Activated T-helper 17 cell treated with anti-CD3 and anti-CD28 coated beads, Interleukin-2, amount 50 U/mL, for 72 hours (primary cell): ENCODE data around the gene NUP54. TPM values are rescaled to one million over a fixed set of nuclear protein-coding genes. Genes with fewer than 3 reads are reported as not detected.

Experiments used
- ATAC-seq: fragments of 150-1000 bp; cut with Tn5 transposase; replicated peaks from 2 replicates; pipeline ENCODE4 v1.10.0; 2021; ENCODE audit warnings: mild to moderate bottlenecking, moderate library complexity
- H3K27ac Mint-ChIP-seq: one replicate; pipeline ENCODE4 v1.8.0; 2022; ENCODE audit warnings: mixed read lengths
- H3K27me3 Mint-ChIP-seq: one replicate; pipeline ENCODE4 v1.8.0; 2022; ENCODE audit warnings: mixed read lengths
- H3K36me3 Mint-ChIP-seq: one replicate; pipeline ENCODE4 v1.8.0; 2022; ENCODE audit warnings: low read depth, mild to moderate bottlenecking, mixed read lengths
- H3K4me1 Mint-ChIP-seq: one replicate; pipeline ENCODE4 v1.8.0; 2022; ENCODE audit warnings: mixed read lengths
- H3K4me3 Mint-ChIP-seq: one replicate; pipeline ENCODE4 v1.8.0; 2022; ENCODE audit warnings: mild to moderate bottlenecking, mixed read lengths
- H3K9me3 Mint-ChIP-seq: one replicate; pipeline ENCODE4 v1.8.0; 2022; ENCODE audit warnings: mixed read lengths
- total RNA-seq, 2 donors: library from RNA; stranded (reverse); gene quantifications; one replicate each; pipeline ENCODE4 v1.2.3, GENCODE V29; 2022

The NUP54 gene
- total RNA-seq, 2 donors from 2014 or later: 58.1 to 73.7 TPM

DNA sequence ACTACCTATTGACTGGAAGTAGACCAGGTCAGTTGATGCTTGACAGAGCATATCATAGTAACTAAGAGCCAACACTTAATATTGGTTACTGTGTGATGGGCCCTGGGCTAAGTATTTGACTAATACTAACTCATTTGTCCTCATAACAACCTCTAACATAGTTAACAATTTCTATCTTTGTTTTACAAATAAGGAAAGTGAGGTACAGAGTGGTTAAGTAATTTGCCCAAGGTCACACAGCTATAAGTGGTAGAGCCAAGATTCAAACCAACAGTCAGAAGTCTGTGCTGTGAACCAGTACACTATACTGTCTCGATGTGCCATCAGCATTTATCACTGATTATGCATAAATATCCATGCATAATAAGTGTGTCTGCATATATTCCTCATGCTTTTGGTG lies 27.1 kb upstream of the NUP54 start:
- Mint-ChIP-seq H3K36me3 (peaks cover 37% of the 10 kb centered on the region), H3K4me3 (no peak overlapping the region), H3K9me3 (no peaks in the 10 kb centered on the region), H3K27ac (no peak overlapping the region), H3K27me3 (no peaks in the 10 kb centered on the region), H3K4me1 (no peaks in the 10 kb centered on the region)
- ATAC-seq: no peak

DNA sequence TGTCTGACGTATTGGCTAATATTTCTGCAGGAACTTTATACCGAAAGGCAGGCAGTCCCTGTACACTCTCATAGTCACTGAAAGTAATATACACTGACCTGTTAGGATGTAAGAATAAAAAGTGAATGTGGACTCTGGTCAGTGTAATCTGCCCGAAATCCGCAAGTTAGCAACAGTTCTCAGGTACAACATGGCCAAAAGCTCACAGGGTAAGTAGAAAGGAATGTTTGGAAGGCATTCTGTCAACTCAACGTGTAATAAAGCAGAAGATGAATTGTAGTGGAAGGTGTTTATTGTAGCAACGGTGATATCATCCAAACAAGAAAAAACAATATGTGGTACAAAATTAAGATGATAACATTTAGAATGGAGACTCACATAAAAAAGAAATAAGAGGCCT lies 26.0 kb upstream of the NUP54 start:
- Mint-ChIP-seq H3K27ac (no peak overlapping the region), H3K4me3 (no peak overlapping the region), H3K36me3 (peaks cover 45% of the 10 kb centered on the region), H3K27me3 (no peaks in the 10 kb centered on the region), H3K4me1 (no peaks in the 10 kb centered on the region), H3K9me3 (no peaks in the 10 kb centered on the region)
- no peak for ATAC-seq

DNA sequence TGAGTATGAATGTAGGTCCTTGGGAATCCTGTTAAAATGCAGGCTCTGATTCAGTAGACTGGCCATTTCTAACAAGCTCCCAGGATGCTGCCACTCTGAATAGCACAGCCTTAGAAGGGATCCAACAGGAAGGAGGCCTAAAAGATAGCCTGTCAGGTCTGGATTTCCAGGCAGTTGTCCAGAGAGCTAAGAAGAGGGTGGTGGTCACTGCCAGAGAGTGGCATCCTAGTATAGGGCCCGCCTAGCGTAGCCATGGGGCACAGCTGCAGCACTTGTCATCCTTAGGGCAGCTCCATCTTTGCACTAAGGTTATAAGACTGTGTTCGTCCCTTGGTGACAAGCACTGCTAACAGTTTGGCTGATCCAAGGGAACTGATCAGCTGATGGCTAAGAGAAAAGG lies 20.5 kb upstream of the NUP54 start:
- Mint-ChIP-seq H3K4me1 (no peaks in the 10 kb centered on the region), H3K36me3 (peaks cover 46% of the 10 kb centered on the region), H3K4me3 (no peak overlapping the region), H3K9me3 (no peaks in the 10 kb centered on the region), H3K27me3 (no peaks in the 10 kb centered on the region), H3K27ac (no peak overlapping the region)
- no peak for ATAC-seq

DNA sequence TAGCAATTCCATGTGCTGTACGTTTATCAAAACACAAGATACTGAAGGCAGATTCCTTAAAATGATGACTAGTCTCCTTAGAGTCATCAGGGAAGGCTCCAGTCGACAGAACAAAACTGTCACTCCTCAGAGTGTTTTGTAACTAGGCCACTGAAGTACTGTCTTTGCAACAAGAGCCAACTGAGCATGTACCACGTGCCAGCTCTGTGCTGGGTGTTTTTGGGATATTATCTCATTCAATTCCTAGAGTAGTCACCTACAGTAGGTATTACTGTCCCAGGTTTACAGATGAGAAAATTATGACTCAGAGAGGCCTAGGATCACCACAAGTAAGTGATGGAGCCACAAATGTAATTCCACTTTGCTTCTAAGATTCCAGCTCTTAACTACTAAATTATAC lies 18.3 kb upstream of the NUP54 start:
- no peaks in the 10 kb centered on the region for H3K4me1 Mint-ChIP-seq
- H3K9me3 Mint-ChIP-seq: no peaks in the 10 kb centered on the region
- no peaks in the 10 kb centered on the region for H3K27me3 Mint-ChIP-seq
- no peak overlapping the region for H3K27ac Mint-ChIP-seq
- ATAC-seq: no peak
- H3K36me3 Mint-ChIP-seq: peaks cover 53% of the 10 kb centered on the region
- H3K4me3 Mint-ChIP-seq: no peak overlapping the region

DNA sequence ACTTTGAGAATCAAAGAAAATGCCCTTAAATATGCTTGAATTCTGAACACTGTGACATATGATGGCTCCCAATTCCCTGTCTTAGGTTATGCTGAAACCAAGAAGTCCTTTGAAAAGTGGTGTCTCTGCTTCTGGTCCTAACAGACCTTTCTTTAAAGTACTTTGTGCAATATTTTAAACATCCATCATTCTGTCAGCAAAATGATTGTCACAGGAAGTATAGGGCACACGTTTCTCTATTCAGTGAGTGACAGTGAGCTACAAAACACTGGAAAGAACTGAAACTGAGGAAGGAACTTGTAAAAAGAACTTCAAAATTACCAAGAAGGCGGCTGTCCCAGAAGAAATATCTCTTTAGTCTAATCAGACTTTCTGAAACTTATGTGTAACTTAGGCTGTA lies 12.2 kb upstream of the NUP54 start:
- H3K27me3 Mint-ChIP-seq: no peaks in the 10 kb centered on the region
- no peaks in the 10 kb centered on the region for H3K9me3 Mint-ChIP-seq
- no peak for ATAC-seq
- H3K4me3 Mint-ChIP-seq: no peak overlapping the region
- no peaks in the 10 kb centered on the region for H3K4me1 Mint-ChIP-seq
- H3K27ac Mint-ChIP-seq: no peak overlapping the region
- peaks cover 36% of the 10 kb centered on the region for H3K36me3 Mint-ChIP-seq

DNA sequence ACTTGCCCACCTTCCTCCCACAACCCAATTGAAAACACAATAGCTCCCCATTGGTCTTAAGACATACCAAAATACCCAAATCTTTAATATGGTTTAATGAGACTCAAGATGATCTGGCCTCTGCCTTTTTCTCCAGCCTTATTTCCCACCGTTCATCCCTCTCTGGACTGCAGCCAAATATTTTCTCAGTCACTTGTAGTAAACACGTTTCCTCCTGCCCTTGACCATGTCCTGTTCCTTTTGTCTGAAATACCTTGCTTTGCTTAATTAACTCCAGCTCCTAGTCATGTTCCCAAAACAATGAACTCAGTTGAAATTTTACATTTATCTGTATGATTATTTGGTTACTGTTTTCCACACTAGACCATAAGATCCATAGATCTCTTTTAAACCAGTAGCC lies 8.4 kb upstream of the NUP54 start:
- Mint-ChIP-seq H3K9me3 (peaks cover 5% of the 10 kb centered on the region), H3K36me3 (peaks cover 13% of the 10 kb centered on the region), H3K27ac (no peak overlapping the region), H3K4me1 (no peaks in the 10 kb centered on the region), H3K27me3 (no peaks in the 10 kb centered on the region), H3K4me3 (no peak overlapping the region)
- ATAC-seq: no peak

DNA sequence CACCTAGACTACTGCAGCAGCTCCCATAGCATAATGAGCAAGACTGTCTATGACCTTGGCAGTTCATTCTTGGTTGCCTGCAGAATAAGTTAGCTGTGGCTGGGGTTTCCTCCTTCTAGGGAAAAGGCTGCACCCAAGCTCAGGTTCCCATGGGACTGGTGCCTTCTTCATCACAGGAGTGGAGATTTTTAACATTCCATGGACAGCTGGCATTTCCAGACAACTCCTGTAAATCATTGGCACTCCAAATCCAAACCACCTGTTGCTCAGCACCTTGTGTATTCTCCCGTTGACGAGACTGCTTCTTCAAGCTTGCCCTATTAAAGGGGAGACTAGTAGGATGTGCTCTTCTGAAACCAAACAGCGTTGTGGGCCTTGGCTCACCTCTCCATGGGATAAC lies 7.8 kb upstream of the NUP54 start:
- Mint-ChIP-seq H3K36me3 (peaks cover 7% of the 10 kb centered on the region), H3K4me1 (no peaks in the 10 kb centered on the region), H3K27ac (no peak overlapping the region), H3K9me3 (peaks cover 5% of the 10 kb centered on the region), H3K27me3 (no peaks in the 10 kb centered on the region), H3K4me3 (no peak overlapping the region)
- ATAC-seq: no peak

DNA sequence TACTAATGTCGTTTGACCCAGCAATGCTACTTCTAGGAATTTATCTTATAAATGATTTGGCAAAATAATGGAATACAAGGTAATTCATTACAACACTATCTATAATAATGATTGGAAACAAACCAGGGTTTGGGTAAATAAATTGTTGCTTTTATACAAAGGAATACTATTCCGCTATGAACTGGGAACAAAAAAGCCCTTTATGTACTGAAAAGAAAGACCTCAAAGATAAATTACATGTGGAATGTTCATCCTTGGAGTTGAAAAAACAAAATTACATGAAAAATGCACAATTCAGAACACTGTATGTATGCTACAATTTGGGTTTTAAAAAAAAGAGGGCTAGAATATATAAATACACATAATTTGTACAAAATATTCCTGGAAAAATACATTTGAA lies 5.2 kb upstream of the NUP54 start:
- no peak overlapping the region for H3K27ac Mint-ChIP-seq
- H3K4me3 Mint-ChIP-seq: no peak overlapping the region
- H3K27me3 Mint-ChIP-seq: no peaks in the 10 kb centered on the region
- peaks cover 5% of the 10 kb centered on the region for H3K9me3 Mint-ChIP-seq
- H3K4me1 Mint-ChIP-seq: peaks cover 13% of the 10 kb centered on the region
- no peak for ATAC-seq
- H3K36me3 Mint-ChIP-seq: peaks cover 4% of the 10 kb centered on the region

DNA sequence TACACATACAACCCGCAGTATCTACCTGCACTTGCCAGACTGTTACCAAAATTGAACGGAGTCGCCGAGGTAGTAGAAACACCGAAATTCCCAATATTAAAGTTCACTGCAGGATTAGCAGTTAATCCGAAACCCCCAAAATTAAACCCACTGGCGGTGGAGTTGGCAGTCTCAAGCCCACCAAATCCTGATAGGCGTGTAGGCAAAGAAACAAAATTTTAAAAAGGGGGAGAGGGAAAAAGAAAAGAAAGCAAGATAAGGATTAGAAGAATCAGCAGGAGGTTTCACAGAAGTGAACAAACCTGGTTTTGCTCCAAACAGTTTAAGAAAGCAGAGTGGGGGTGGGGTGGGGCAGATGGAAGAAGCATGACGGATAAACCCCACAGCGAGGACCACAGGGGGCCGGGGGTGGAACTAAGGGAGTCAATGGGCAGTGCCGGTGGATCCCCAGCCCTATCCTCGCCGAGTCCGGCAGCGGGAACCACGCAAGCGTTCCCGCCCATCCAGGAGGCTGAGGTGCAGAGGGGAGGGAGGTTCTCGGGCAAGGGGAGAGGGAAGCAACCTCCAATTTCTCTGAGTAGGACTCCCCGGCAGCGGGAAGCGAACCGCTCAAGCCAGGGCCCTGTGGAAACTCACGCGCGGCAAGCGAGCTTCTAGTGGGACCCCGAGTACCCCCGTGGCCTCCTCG lies 599 bp downstream of the NUP54 start:
- Mint-ChIP-seq H3K27ac (peak overlapping the region; percentile 99), H3K9me3 (no peaks in the 10 kb centered on the region), H3K36me3 (peaks cover 30% of the 10 kb centered on the region), H3K4me1 (peaks cover 14% of the 10 kb centered on the region), H3K4me3 (peak overlapping the region; percentile 100), H3K27me3 (no peaks in the 10 kb centered on the region)
- ATAC-seq: peak; percentile 72

DNA sequence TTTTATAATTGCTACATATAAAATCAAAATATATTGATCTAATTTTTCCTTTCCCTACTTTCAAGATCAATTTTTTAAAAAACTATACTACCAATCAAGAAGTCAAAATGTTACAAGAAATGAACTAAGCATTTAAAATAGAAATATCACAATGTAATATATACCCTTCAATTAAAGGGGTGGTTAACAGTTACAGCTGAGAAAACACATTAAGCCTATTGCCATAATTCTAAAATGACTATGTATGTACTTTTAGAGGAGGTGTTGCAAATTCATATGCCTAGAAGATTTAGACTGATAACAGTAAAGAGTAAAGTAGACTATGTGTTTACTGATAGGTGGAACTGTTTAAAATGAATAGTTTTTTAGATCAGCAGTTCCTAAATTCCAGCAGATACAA lies 3.7 kb downstream of the NUP54 start:
- Mint-ChIP-seq H3K4me3 (no peak overlapping the region), H3K4me1 (peaks cover 23% of the 10 kb centered on the region), H3K9me3 (no peaks in the 10 kb centered on the region), H3K27ac (no peak overlapping the region), H3K27me3 (no peaks in the 10 kb centered on the region), H3K36me3 (peaks cover 61% of the 10 kb centered on the region)
- no peak for ATAC-seq

DNA sequence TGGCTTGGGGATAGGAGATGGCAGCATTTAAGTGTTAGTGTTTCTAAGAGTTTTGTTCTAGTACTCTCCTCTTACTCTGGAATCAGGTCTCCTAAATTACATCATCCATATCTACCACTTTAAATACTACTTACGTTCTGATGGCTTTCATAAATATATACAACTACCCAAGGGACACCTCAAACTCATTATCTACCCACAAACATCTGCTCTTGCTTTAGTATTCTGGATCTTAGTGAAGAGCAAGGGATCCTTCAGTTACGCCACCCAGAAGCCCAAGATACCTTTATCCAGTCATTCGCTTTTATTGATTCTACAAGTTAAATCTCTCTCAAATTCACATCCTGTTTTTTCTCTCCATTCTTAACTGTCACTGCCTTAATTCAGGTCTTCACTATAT lies 7.0 kb downstream of the NUP54 start:
- H3K9me3 Mint-ChIP-seq: no peaks in the 10 kb centered on the region
- no peak overlapping the region for H3K27ac Mint-ChIP-seq
- H3K27me3 Mint-ChIP-seq: no peaks in the 10 kb centered on the region
- H3K36me3 Mint-ChIP-seq: peaks cover 82% of the 10 kb centered on the region
- no peak for ATAC-seq
- peaks cover 19% of the 10 kb centered on the region for H3K4me1 Mint-ChIP-seq
- no peak overlapping the region for H3K4me3 Mint-ChIP-seq

DNA sequence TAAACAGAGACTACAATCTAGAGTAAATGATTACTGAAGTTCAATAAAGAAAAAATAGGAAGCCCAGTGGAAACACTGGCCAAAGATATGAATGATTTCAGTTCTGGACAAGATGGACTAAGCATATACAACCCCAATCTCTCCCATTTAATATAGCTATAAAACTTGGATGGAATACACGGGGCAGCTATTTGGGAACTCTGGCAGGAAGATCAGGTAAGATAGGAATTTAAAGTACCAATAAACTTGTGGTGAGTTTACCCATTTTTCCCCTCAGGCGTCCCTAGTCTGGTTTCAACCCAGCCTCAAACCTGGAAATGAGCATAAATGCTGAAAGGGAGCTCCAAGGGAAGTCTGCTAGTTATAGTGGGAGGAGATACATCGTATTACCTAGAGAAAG lies 20.4 kb downstream of the NUP54 start:
- no peak overlapping the region for H3K27ac Mint-ChIP-seq
- H3K4me3 Mint-ChIP-seq: no peak overlapping the region
- ATAC-seq: no peak
- H3K4me1 Mint-ChIP-seq: no peaks in the 10 kb centered on the region
- H3K27me3 Mint-ChIP-seq: no peaks in the 10 kb centered on the region
- peaks cover 90% of the 10 kb centered on the region for H3K36me3 Mint-ChIP-seq
- H3K9me3 Mint-ChIP-seq: no peaks in the 10 kb centered on the region

DNA sequence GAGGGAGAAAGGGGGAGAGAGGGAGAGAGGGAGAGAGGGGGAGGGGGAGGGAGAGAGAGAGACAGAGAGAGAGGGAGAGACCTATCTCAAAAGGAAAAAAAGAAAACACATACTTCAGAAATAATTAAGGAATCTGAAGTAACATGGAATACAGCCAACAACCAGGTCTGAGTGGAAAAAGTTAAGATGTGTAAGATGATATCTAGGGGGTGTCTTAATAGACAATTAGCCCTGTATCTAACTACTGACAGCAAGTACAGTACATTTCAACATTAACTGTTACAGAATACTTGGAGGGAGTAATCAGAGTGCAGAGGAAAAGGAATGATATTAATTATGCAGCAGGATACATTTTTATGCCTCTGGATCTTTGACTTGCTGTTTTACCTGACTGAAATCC lies 22.4 kb downstream of the NUP54 start:
- no peak overlapping the region for H3K27ac Mint-ChIP-seq
- ATAC-seq: no peak

DNA sequence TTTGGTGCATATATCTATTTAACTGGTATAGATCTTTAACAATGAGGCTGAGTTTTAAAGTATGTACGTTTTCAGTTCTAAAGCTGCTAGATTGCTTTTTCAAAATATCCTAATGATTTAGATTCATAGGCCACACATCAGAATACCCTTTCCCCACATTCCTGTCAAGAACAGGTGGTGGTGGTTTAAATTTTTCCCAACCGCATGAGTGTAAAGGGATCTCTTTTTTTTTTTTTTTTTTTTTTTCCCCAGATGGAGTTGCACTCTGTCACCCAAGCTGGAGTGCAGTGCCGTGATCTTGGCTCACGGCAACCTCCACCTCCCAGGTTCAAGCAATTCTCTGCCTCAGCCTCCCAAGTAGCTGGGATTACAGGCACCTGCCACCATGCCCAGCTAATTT lies 28.0 kb downstream of the NUP54 start:
- no peak overlapping the region for H3K27ac Mint-ChIP-seq

More for the DNA sequence above, 22.4 kb downstream of the NUP54 start:
- Mint-ChIP-seq H3K4me3 (no peak overlapping the region), H3K9me3 (no peaks in the 10 kb centered on the region), H3K4me1 (no peaks in the 10 kb centered on the region), H3K36me3 (peaks cover 90% of the 10 kb centered on the region), H3K27me3 (no peaks in the 10 kb centered on the region)

DNA sequence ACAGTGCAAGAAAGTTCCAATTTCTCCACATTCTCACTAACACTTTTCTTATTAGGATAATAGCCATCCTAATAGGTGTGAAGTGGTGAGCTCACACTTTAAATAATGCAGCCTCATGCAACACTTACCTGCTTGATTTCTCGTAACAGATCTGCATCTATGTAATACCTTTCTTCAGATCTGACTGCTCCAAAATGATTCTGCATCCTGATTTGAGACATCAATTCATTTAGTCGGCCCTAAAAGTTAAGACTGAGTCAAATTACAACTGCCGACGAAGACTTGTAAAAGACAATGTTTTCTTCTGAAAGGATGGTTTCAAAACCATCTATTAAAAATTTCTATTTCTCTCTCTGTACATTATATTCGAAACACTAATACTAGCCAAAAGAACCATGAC lies 30.7 kb downstream of the NUP54 start:
- Mint-ChIP-seq H3K9me3 (no peaks in the 10 kb centered on the region), H3K27ac (peak overlapping the region; percentile 31), H3K36me3 (peaks cover 97% of the 10 kb centered on the region), H3K4me3 (no peak overlapping the region), H3K4me1 (peaks cover 5% of the 10 kb centered on the region), H3K27me3 (no peaks in the 10 kb centered on the region)
- ATAC-seq: peak; percentile 35

More for the DNA sequence above, 28.0 kb downstream of the NUP54 start:
- peaks cover 5% of the 10 kb centered on the region for H3K4me1 Mint-ChIP-seq
- no peak overlapping the region for H3K4me3 Mint-ChIP-seq
- H3K36me3 Mint-ChIP-seq: peaks cover 97% of the 10 kb centered on the region
- no peak for ATAC-seq
- no peaks in the 10 kb centered on the region for H3K9me3 Mint-ChIP-seq
- H3K27me3 Mint-ChIP-seq: no peaks in the 10 kb centered on the region

DNA sequence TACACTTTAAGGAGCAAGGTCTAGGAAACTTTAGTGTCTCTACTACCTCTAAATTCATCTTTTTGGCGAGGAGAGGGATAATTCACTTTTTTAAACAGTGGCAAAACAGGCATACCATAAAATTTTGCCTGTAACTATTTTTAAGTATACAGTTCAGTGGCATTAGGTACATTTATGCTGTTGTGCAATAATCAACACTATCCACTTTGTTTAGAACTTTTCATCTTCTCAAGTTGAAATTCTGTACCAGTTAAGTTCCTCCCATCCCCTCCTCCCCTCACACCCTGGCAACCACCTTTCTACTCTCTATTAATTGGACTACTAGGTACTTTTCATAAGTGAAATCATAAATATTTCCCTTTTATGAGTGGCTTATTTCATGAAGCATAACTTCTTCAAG lies 31.4 kb downstream of the NUP54 start:
- Mint-ChIP-seq H3K4me1 (peaks cover 5% of the 10 kb centered on the region), H3K27me3 (no peaks in the 10 kb centered on the region), H3K36me3 (peaks cover 95% of the 10 kb centered on the region), H3K4me3 (no peak overlapping the region), H3K27ac (peak overlapping the region; percentile 31), H3K9me3 (no peaks in the 10 kb centered on the region)
- no peak for ATAC-seq
